PC-3 (cell line): ENCODE data around the gene NKTR. TPM values are rescaled to one million over a fixed set of nuclear protein-coding genes. Genes with fewer than 3 reads are reported as not detected.

Source experiments
- ATAC-seq: fragments of 200-7000 bp; cut with Tn5 transposase; 2 replicates; pipeline ENCODE4 v1.9.1; 2020; ENCODE audit warnings: mild to moderate bottlenecking, moderate library complexity
- BruUV-seq: library from RNA; stranded (reverse); fragments of 400-500 nt; replicated peaks from 2 replicates; lab custom pipeline; 2021; lab: Mats Ljungman, UMichigan
- CTCF ChIA-PET: fragments of 300-600 bp; sonication (Branson Sonifier 250); formaldehyde crosslinking; loops from one replicate; lab custom pipeline; 2022; ENCODE audit warnings: antibody characterized with exemption; lab: Charles Lee
- POLR2A ChIA-PET: fragments of 300-600 bp; sonication (Branson Sonifier 250); formaldehyde crosslinking; loops from one replicate; lab custom pipeline; 2022; ENCODE audit warnings: antibody characterized with exemption; ENCODE audit not compliant: unreplicated experiment; lab: Charles Lee
- DNase-seq: peaks from one replicate; pipeline ENCODE4 v3.0.0-alpha.2; 2015
- H2AFZ ChIP-seq: fragments of 300-600 bp; sonication (generic); 2 replicates; pipeline ENCODE4 v1.6.0; 2016; ENCODE audit warnings: antibody characterized with exemption, low read length
- H3F3A ChIP-seq: fragments of 300-600 bp; sonication (generic); one replicate; pipeline ENCODE4 v1.6.0; 2017; ENCODE audit warnings: antibody characterized with exemption, low read length, control low read depth, mild to moderate bottlenecking; ENCODE audit not compliant: unreplicated experiment
- H3K27ac ChIP-seq: fragments of 300-600 bp; sonication (generic); 2 replicates; pipeline ENCODE4 v1.5.1; 2016; ENCODE audit warnings: mild to moderate bottlenecking, low read length
- H3K27me3 ChIP-seq: fragments of 300-600 bp; sonication (generic); 2 replicates; pipeline ENCODE4 v1.6.1; 2016; ENCODE audit warnings: low read length, mixed read lengths
- H3K36me3 ChIP-seq: fragments of 300-600 bp; sonication (generic); 2 replicates; pipeline ENCODE4 v1.6.1; 2016; ENCODE audit warnings: low read depth, mixed run types, low read length, mixed read lengths
- H3K4me1 ChIP-seq: fragments of 300-600 bp; sonication (generic); 2 replicates; pipeline ENCODE4 v1.5.1; 2016; ENCODE audit warnings: low read length; ENCODE audit not compliant: insufficient read depth
- H3K4me2 ChIP-seq: fragments of 300-600 bp; sonication (generic); 2 replicates; pipeline ENCODE4 v1.6.0; 2016; ENCODE audit warnings: low read length
- H3K4me3 ChIP-seq: fragments of 300-600 bp; sonication (generic); 2 replicates; pipeline ENCODE4 v1.5.1; 2016; ENCODE audit warnings: mild to moderate bottlenecking, low read length, mixed read lengths
- H3K79me2 ChIP-seq: fragments of 300-600 bp; sonication (generic); 2 replicates; pipeline ENCODE4 v1.6.1; 2017; ENCODE audit warnings: low read length, mixed read lengths
- H3K9ac ChIP-seq: fragments of 300-600 bp; sonication (generic); 2 replicates; pipeline ENCODE4 v1.6.0; 2016; ENCODE audit warnings: mild to moderate bottlenecking, low read length
- H3K9me2 ChIP-seq: fragments of 300-600 bp; sonication (generic); replicated peaks from 2 replicates; pipeline ENCODE4 v1.6.1; 2016; ENCODE audit warnings: mixed run types, low read length, mixed read lengths
- H3K9me3 ChIP-seq: fragments of 300-600 bp; sonication (generic); 2 replicates; pipeline ENCODE4 v1.6.1; 2016; ENCODE audit warnings: low read length, mixed read lengths
- H4K20me1 ChIP-seq: fragments of 300-600 bp; sonication (generic); 2 replicates; pipeline ENCODE4 v1.6.1; 2016; ENCODE audit warnings: low read length, mixed read lengths
- CTCF ChIP-seq: fragments of 300-600 bp; sonication (generic); conservative IDR thresholded peaks from 2 replicates; pipeline ENCODE4 v1.5.1; 2017; ENCODE audit warnings: antibody characterized with exemption, low read depth, mild to moderate bottlenecking, low read length
- EZH2 ChIP-seq: fragments of 300-600 bp; sonication (generic); IDR thresholded peaks from one replicate; pipeline ENCODE4 v1.6.1; 2017; ENCODE audit warnings: antibody characterized with exemption, mild to moderate bottlenecking, low read length; ENCODE audit not compliant: unreplicated experiment
- EZH2phosphoT487 ChIP-seq: fragments of 300-600 bp; sonication (generic); IDR thresholded peaks from 2 replicates; pipeline ENCODE4 v1.6.1; 2018; ENCODE audit warnings: mild to moderate bottlenecking, antibody characterized with exemption, low read length, borderline replicate concordance
- intact Hi-C: fragments of 100-400 bp; cut with micrococcal nuclease; formaldehyde crosslinking; loops from 2 replicates; pipeline ENCODE4 v1.9.0; 2023
- total RNA-seq: library from RNA; depleted of rRNA; stranded (reverse); fragments of >200 nt; gene quantifications from 2 replicates; pipeline ENCODE4 v1.2.3, GENCODE V29; 2014

Gene NKTR
- total RNA-seq, 1 experiment from 2014 or later: 37.6 TPM

- no peak overlapping the region for H3K27ac ChIP-seq
- no peak overlapping the region for H3K4me2 ChIP-seq
- DNase-seq (no peak), ATAC-seq (no peak)
- H3K79me2 ChIP-seq: no peaks in the 10 kb centered on the region
- H3K9me2 ChIP-seq: no peaks in the 10 kb centered on the region
- H2AFZ ChIP-seq: no peak overlapping the region
- H3K27me3 ChIP-seq: no peaks in the 10 kb centered on the region
- no peak overlapping the region for H3K4me3 ChIP-seq
- POLR2A ChIA-PET: interaction anchor here (0.6 kb wide), 1 partner anchor 26 kb away, joined by 3 read pairs; no protein-coding TSS in a partner anchor
- H3F3A ChIP-seq: no peaks in the 10 kb centered on the region
- no peak for TF ChIP-seq EZH2
- no peak for TF ChIP-seq EZH2phosphoT487
- no peak for TF ChIP-seq CTCF
- no peaks in the 10 kb centered on the region for H4K20me1 ChIP-seq
- no TSS peak for BruUV-seq
- intact Hi-C loops: no loop called here
- CTCF ChIA-PET: no interaction called here
- no peaks in the 10 kb centered on the region for H3K36me3 ChIP-seq
- no peaks in the 10 kb centered on the region for H3K4me1 ChIP-seq
- no peaks in the 10 kb centered on the region for H3K9me3 ChIP-seq
- H3K9ac ChIP-seq: no peak overlapping the region
Measured at GRCh38 chr3:42666577-42666998, 66.1 kb downstream of the NKTR start.

DNA sequence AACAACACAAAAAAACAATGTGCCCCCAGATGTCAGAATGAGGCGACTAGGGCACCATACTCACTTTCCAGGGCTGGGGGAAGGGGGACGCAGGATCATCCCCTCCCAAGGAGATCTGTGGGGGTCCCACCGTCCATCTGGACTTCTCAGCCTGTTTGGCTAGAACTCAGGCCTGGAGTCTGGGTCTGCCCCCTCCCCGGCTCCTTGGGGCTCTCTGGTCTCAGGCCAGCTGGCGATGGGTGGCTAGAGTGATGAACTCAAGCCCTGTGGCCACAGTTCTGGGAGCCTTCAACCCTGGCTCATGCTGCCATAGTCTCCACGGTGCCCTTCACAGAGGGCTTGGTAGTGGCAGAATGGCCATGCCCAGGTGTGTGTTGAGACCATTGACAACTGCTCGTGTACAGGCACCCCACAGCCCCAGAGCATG, 66.6 kb downstream of the NKTR start:
- H3K27me3 ChIP-seq: no peaks in the 10 kb centered on the region
- no TSS peak for BruUV-seq
- POLR2A ChIA-PET: interaction anchor here (0.6 kb wide), 1 partner anchor 27 kb away, joined by 3 read pairs; no protein-coding TSS in a partner anchor
- no peak overlapping the region for H3K4me2 ChIP-seq
- H3K4me3 ChIP-seq: no peak overlapping the region
- ATAC-seq: no peak
- H3K9me3 ChIP-seq: no peaks in the 10 kb centered on the region
- H3K9ac ChIP-seq: no peak overlapping the region
- H3F3A ChIP-seq: no peaks in the 10 kb centered on the region
- H3K27ac ChIP-seq: no peak overlapping the region
- no peaks in the 10 kb centered on the region for H3K36me3 ChIP-seq
- no peaks in the 10 kb centered on the region for H3K4me1 ChIP-seq
- CTCF ChIA-PET: no interaction called here
- H4K20me1 ChIP-seq: no peaks in the 10 kb centered on the region
- H3K79me2 ChIP-seq: no peaks in the 10 kb centered on the region
- intact Hi-C loops: no loop called here
- DNase-seq: no peak
- TF ChIP-seq EZH2 (no peak), CTCF (no peak), EZH2phosphoT487 (no peak)
- H3K9me2 ChIP-seq: no peaks in the 10 kb centered on the region
- H2AFZ ChIP-seq: no peak overlapping the region

- no peak overlapping the region for H3K27ac ChIP-seq
- no peaks in the 10 kb centered on the region for H3K9me3 ChIP-seq
- H3F3A ChIP-seq: no peaks in the 10 kb centered on the region
- no peak overlapping the region for H2AFZ ChIP-seq
- no peaks in the 10 kb centered on the region for H3K9me2 ChIP-seq
- POLR2A ChIA-PET: no interaction called here
- H3K36me3 ChIP-seq: no peaks in the 10 kb centered on the region
- DNase-seq (no peak), ATAC-seq (no peak)
- intact Hi-C loops: no loop called here
- BruUV-seq: no TSS peak
- CTCF ChIA-PET: no interaction called here
- H3K79me2 ChIP-seq: no peaks in the 10 kb centered on the region
- H4K20me1 ChIP-seq: no peaks in the 10 kb centered on the region
- H3K9ac ChIP-seq: no peak overlapping the region
- H3K27me3 ChIP-seq: no peaks in the 10 kb centered on the region
- H3K4me2 ChIP-seq: no peak overlapping the region
- no peaks in the 10 kb centered on the region for H3K4me1 ChIP-seq
- H3K4me3 ChIP-seq: no peak overlapping the region
- TF ChIP-seq CTCF (no peak), EZH2 (no peak), EZH2phosphoT487 (no peak)
Measured at GRCh38 chr3:42667523-42668412, 67.3 kb downstream of the NKTR start.
